Chondrocyte (in vitro differentiated cells): ENCODE results near the gene PC. TPM values are rescaled to one million over a fixed set of nuclear protein-coding genes. Genes with fewer than 3 reads are reported as not detected.

ENCODE experiments used
- DNase-seq: peaks from one replicate; pipeline ENCODE4 v3.0.0; 2021; ENCODE audit warnings: mixed read lengths, low spot score
- H3K27ac Mint-ChIP-seq: one replicate; pipeline ENCODE4 v1.8.0; 2021; ENCODE audit warnings: mild to moderate bottlenecking, moderate library complexity, mixed read lengths; ENCODE audit not compliant: unreplicated experiment
- H3K27me3 Mint-ChIP-seq: 2 replicates; pipeline ENCODE4 v1.8.0; 2021; ENCODE audit warnings: low read depth, mixed read lengths
- H3K36me3 Mint-ChIP-seq: 2 replicates; pipeline ENCODE4 v1.8.0; 2021; ENCODE audit warnings: low read depth, mixed read lengths
- H3K4me1 Mint-ChIP-seq: 2 replicates; pipeline ENCODE4 v1.8.0; 2021; ENCODE audit warnings: low read depth, mild to moderate bottlenecking, mixed read lengths
- H3K4me3 Mint-ChIP-seq: one replicate; pipeline ENCODE4 v1.8.0; 2021; ENCODE audit warnings: mild to moderate bottlenecking, moderate library complexity, mixed read lengths; ENCODE audit not compliant: unreplicated experiment
- H3K9me3 Mint-ChIP-seq: 2 replicates; pipeline ENCODE4 v1.8.0; 2021; ENCODE audit warnings: low read depth, mixed read lengths
- CTCF ChIP-seq: fragments of 200-600 bp; sonication (generic); IDR thresholded peaks from 2 replicates; pipeline ENCODE4 v1.5.0; 2021; ENCODE audit warnings: antibody characterized with exemption, mild to moderate bottlenecking, moderate library complexity
- total RNA-seq: library from RNA; stranded (reverse); gene quantifications from 3 replicates; pipeline ENCODE4 v1.2.1, GENCODE V29; 2021

Gene PC
- total RNA-seq, 1 donor from 2014 or later, result 12.3 TPM

- Mint-ChIP-seq H3K27me3 (no peaks in the 10 kb centered on the region), H3K27ac (peak overlapping the region; percentile 81), H3K36me3 (peaks cover 2% of the 10 kb centered on the region), H3K9me3 (peaks cover 2% of the 10 kb centered on the region), H3K4me1 (peaks cover 38% of the 10 kb centered on the region), H3K4me3 (peak overlapping the region; percentile 31)
- DNase-seq, result no peak
- TF ChIP-seq CTCF, result no peak
Measured at GRCh38 chr11:66981976-66982578, 23.9 kb upstream of the PC start.

GRCh38 chr11:66979336-66979980, 21.3 kb upstream of the PC start:
- no peak overlapping the region for H3K4me3 Mint-ChIP-seq
- peaks cover 28% of the 10 kb centered on the region for H3K4me1 Mint-ChIP-seq
- H3K27ac Mint-ChIP-seq, result no peak overlapping the region
- peaks cover 2% of the 10 kb centered on the region for H3K36me3 Mint-ChIP-seq
- H3K27me3 Mint-ChIP-seq, result no peaks in the 10 kb centered on the region
- TF ChIP-seq CTCF, result no peak
- H3K9me3 Mint-ChIP-seq, result peaks cover 2% of the 10 kb centered on the region
- DNase-seq, result no peak

DNA sequence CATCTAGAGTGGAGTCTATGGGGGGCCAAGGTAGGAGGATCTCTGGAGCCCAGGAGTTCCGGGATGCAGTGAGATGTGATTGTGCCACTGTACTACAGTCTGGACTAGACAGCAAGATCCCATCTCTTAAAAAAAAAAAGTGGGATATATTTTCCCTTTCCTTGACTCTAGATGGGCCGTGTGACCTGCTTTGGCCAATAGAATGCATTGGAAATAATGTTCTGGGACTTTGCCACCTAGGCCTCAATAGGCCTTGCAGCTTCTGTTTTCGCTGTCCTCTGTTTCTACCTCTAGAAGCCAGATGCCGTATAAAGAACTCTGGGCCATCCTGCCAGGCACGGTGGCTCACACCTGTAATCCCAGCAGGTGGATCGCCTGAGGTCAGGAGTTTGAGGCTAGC, 20.5 kb upstream of the PC start:
- TF ChIP-seq CTCF, result no peak
- peaks cover 2% of the 10 kb centered on the region for H3K9me3 Mint-ChIP-seq
- H3K4me3 Mint-ChIP-seq, result no peak overlapping the region
- H3K36me3 Mint-ChIP-seq, result peaks cover 2% of the 10 kb centered on the region
- no peak for DNase-seq
- H3K27ac Mint-ChIP-seq, result no peak overlapping the region
- no peaks in the 10 kb centered on the region for H3K27me3 Mint-ChIP-seq
- peaks cover 30% of the 10 kb centered on the region for H3K4me1 Mint-ChIP-seq

- no peak for DNase-seq
- Mint-ChIP-seq H3K27ac (no peak overlapping the region), H3K9me3 (peaks cover 2% of the 10 kb centered on the region), H3K4me3 (no peak overlapping the region), H3K4me1 (peaks cover 27% of the 10 kb centered on the region), H3K27me3 (no peaks in the 10 kb centered on the region), H3K36me3 (peaks cover 2% of the 10 kb centered on the region)
- TF ChIP-seq CTCF, result no peak
Measured at GRCh38 chr11:66978229-66978628, 20.0 kb upstream of the PC start.

DNA sequence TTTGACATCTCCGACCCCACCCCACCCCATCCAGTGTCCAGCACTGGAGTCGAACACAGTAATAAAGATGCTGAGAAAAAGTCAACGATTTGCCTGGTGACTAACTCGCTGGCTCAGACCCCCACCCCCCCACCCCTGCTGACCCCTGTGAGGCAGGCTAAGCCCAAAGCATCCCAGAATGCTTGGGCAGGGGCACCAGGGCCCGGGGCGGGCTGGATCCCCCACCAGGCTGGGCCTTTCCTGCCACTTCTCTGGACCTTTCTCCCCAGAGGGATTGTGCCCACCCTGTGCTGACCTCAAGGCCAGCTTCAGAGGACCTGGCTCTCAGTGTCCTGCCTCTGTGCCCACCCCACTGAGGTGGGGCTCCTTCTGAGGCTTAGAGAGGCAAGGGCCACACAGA, 18.7 kb upstream of the PC start:
- Mint-ChIP-seq H3K27ac (no peak overlapping the region), H3K4me1 (peaks cover 19% of the 10 kb centered on the region), H3K27me3 (no peaks in the 10 kb centered on the region), H3K9me3 (peaks cover 2% of the 10 kb centered on the region), H3K4me3 (no peak overlapping the region), H3K36me3 (peaks cover 2% of the 10 kb centered on the region)
- DNase-seq, result no peak
- no peak for TF ChIP-seq CTCF
